ENCODE data around the gene LRRC43. TPM values are rescaled to one million over a fixed set of nuclear protein-coding genes. Genes with fewer than 3 reads are reported as not detected.

LRRC43 gene
- polyA plus RNA-seq, 2 of the 4 experiments (the other 2 are of a cell fraction), result 0.09 to 0.14 TPM

DNA sequence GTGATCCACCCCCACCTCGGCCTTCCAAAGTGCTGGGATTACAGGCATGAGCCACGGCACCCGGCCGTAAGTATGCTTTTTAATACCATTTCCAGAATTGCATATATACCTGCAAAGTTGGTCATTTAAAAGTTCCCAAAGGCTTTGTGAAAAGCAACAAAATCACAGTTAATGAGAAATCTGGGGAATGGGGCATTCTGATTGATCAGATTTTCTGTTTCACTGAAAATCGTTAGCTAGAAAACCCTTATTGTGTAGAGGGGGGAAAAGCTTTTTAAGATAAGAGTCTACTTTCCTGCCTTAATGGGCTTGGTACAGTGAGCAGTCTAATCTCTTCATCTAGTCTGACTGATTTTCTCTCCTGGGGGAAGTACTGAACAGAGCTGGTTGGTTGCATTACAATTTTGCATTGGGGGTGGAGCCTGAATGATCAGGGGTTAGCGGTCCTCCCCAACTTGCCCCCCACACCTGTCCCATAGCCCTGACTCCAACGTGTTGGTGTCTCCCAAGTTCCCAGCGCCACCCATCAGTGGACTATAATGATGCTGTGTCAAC lies 32.7 kb upstream of the LRRC43 start (continued):
- TF ChIP-seq GATA3 (IDR thresholded peaks at IDR 0.05; ENCODE audit: borderline replicate concordance) (no peak), FOSB (CRISPR knock-in tag; IDR thresholded peaks at IDR 0.05) (no peak), NFE2L2 (conservative IDR thresholded peaks at IDR 0.05; ENCODE audit: low read length) (no peak), FOXS1 (CRISPR knock-in tag; IDR thresholded peaks at IDR 0.05) (no peak), MYC (IDR thresholded peaks at IDR 0.05; ENCODE audit: borderline replicate concordance, low read length) (no peak), TP53 (CRISPR knock-in tag; IDR thresholded peaks at IDR 0.05) (no peak), RNF2 (IDR thresholded peaks at IDR 0.05; ENCODE audit: borderline replicate concordance, low read depth) (no peak), RARB (CRISPR knock-in tag; IDR thresholded peaks at IDR 0.05) (no peak), ZSCAN20 (CRISPR knock-in tag; IDR thresholded peaks at IDR 0.05) (no peak)

DNA sequence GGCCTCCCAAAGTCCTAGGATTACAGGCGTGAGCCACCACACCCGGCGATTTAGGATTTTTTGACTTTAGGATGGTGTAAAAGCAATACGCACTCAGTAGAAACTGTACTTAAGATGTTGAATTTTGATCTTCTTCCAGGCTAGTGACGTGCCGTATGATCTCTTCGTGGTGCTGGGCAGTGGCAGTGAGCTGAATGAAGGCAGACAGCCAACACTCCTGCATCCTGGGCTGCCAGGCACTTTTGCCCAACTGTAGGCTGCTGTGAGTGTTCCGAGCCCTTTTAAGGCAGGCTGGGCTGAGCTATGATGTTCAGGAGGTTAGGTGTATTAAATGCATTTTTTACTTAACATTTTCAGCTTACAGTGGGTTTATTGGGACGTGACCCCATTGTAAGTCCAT lies 30.2 kb upstream of the LRRC43 start:
- no peak for TF ChIP-seq MAZ (IDR thresholded peaks at IDR 0.05; ENCODE audit: borderline replicate concordance, low read depth, low read length)
- TF ChIP-seq, protein P1, sequence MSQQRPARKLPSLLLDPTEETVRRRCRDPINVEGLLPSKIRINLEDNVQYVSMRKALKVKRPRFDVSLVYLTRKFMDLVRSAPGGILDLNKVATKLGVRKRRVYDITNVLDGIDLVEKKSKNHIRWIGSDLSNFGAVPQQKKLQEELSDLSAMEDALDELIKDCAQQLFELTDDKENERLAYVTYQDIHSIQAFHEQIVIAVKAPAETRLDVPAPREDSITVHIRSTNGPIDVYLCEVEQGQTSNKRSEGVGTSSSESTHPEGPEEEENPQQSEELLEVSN (IDR thresholded peaks at IDR 0.05; ENCODE audit: borderline replicate concordance, low read depth), result no peak
- TF ChIP-seq POLR2A (IDR thresholded peaks at IDR 0.05; ENCODE audit: low read length), result no peak
- TF ChIP-seq ESRRA (IDR thresholded peaks at IDR 0.05; ENCODE audit: borderline replicate concordance, low read length), result no peak
- TF ChIP-seq, protein P2, sequence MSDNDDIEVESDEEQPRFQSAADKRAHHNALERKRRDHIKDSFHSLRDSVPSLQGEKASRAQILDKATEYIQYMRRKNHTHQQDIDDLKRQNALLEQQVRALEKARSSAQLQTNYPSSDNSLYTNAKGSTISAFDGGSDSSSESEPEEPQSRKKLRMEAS (IDR thresholded peaks at IDR 0.05), result no peak
- TF ChIP-seq HOXB5 (CRISPR knock-in tag; IDR thresholded peaks at IDR 0.05), result no peak
- no peak for TF ChIP-seq ZSCAN20 (CRISPR knock-in tag; IDR thresholded peaks at IDR 0.05)
- TF ChIP-seq JUNB (IDR thresholded peaks at IDR 0.05), result no peak
- TF ChIP-seq, protein P3, sequence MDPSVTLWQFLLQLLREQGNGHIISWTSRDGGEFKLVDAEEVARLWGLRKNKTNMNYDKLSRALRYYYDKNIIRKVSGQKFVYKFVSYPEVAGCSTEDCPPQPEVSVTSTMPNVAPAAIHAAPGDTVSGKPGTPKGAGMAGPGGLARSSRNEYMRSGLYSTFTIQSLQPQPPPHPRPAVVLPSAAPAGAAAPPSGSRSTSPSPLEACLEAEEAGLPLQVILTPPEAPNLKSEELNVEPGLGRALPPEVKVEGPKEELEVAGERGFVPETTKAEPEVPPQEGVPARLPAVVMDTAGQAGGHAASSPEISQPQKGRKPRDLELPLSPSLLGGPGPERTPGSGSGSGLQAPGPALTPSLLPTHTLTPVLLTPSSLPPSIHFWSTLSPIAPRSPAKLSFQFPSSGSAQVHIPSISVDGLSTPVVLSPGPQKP (IDR thresholded peaks at IDR 0.05; ENCODE audit: low read depth, low read length), result no peak
- TF ChIP-seq, protein P4, sequence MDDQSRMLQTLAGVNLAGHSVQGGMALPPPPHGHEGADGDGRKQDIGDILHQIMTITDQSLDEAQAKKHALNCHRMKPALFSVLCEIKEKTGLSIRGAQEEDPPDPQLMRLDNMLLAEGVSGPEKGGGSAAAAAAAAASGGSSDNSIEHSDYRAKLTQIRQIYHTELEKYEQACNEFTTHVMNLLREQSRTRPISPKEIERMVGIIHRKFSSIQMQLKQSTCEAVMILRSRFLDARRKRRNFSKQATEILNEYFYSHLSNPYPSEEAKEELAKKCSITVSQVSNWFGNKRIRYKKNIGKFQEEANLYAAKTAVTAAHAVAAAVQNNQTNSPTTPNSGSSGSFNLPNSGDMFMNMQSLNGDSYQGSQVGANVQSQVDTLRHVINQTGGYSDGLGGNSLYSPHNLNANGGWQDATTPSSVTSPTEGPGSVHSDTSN (IDR thresholded peaks at IDR 0.05), result no peak
- no peak for TF ChIP-seq GATA3 (IDR thresholded peaks at IDR 0.05; ENCODE audit: borderline replicate concordance)
- no peak for TF ChIP-seq HDAC2 (IDR thresholded peaks at IDR 0.05)
- no peak for TF ChIP-seq FOSB (CRISPR knock-in tag; IDR thresholded peaks at IDR 0.05)
- no peak overlapping the region for H3K4me3 ChIP-seq
- no peaks in the 10 kb centered on the region for H3K4me1 ChIP-seq
- no peak for FAIRE-seq
- no peaks in the 10 kb centered on the region for H3K9me3 ChIP-seq
- no peak overlapping the region for H3K4me2 ChIP-seq
- no peak for DNase-seq (ENCODE audit: low read depth in 1 of 2, low spot score in 1 of 2)
- CTCF ChIA-PET, result interaction anchor here (0.7 to 1.3 kb wide), 4 partner anchors 20 to 57 kb away, joined by 3 to 4 read pairs (median 3); no protein-coding TSS in a partner anchor
- H3K27ac ChIP-seq, result no peak overlapping the region
- no peak for ATAC-seq
- POLR2A ChIA-PET, result no interaction called here
- 85% methylated on average over 9 of the region's 9 CpGs for WGBS (ENCODE audit: missing lambda C conversion rate)

DNA sequence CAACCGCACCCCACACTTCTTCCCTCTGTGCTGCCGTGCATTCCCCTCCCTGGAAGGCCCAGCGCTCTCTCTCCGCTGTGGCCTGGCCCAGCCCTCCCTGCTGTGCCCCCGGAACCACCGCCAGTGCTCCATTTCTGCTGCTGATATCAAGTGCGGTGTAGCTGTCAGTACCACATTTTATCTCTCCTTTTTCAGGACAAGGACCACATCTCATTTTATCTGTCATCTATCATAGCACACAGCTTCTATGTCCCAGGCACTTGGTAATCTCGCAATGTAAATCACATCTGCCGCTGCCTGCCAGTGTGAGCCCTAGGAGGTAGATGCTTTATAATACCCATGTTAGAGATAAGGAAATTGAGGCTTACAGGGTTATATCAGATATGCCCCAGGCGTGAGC lies 27.2 kb upstream of the LRRC43 start:
- no peak for DNase-seq (ENCODE audit: low read depth in 1 of 2, low spot score in 1 of 2)
- no peaks in the 10 kb centered on the region for H3K9me3 ChIP-seq
- no peak overlapping the region for H3K4me3 ChIP-seq
- H3K27ac ChIP-seq, result no peak overlapping the region
- CTCF ChIA-PET, result interaction anchor here (0.7 to 2.4 kb wide), 5 partner anchors 18 to 101 kb away, joined by 3 to 9 read pairs (median 6); no protein-coding TSS in a partner anchor
- no peak for ATAC-seq
- no peak for FAIRE-seq
- POLR2A ChIA-PET, result no interaction called here
- H3K4me2 ChIP-seq, result no peak overlapping the region
- 89% methylated on average over 10 of the region's 10 CpGs for WGBS (ENCODE audit: missing lambda C conversion rate)
- H3K4me1 ChIP-seq, result no peaks in the 10 kb centered on the region
- TF ChIP-seq TFCP2L1 (CRISPR knock-in tag; IDR thresholded peaks at IDR 0.05) (no peak), RFX5 (IDR thresholded peaks at IDR 0.05) (no peak), EHMT2 (IDR thresholded peaks at IDR 0.05; ENCODE audit: low read depth) (no peak), RARB (CRISPR knock-in tag; IDR thresholded peaks at IDR 0.05) (no peak), JUNB (IDR thresholded peaks at IDR 0.05) (no peak), ESRRA (IDR thresholded peaks at IDR 0.05; ENCODE audit: borderline replicate concordance, low read length) (no peak), SREBF2 (IDR thresholded peaks at IDR 0.05) (no peak), POLR2A (IDR thresholded peaks at IDR 0.05; ENCODE audit: low read length) (no peak), FOSL2 (IDR thresholded peaks at IDR 0.05) (no peak), FOSL2 (CRISPR knock-in tag; IDR thresholded peaks at IDR 0.05) (no peak), NPAS2 (CRISPR knock-in tag; IDR thresholded peaks at IDR 0.05; ENCODE audit: borderline replicate concordance) (no peak), MAZ (IDR thresholded peaks at IDR 0.05; ENCODE audit: borderline replicate concordance, low read depth, low read length) (no peak), JUN (IDR thresholded peaks at IDR 0.05) (no peak)
- TF ChIP-seq, protein P5, sequence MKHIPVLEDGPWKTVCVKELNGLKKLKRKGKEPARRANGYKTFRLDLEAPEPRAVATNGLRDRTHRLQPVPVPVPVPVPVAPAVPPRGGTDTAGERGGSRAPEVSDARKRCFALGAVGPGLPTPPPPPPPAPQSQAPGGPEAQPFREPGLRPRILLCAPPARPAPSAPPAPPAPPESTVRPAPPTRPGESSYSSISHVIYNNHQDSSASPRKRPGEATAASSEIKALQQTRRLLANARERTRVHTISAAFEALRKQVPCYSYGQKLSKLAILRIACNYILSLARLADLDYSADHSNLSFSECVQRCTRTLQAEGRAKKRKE (CRISPR knock-in tag; IDR thresholded peaks at IDR 0.05; ENCODE audit: low read depth), result no peak
- TF ChIP-seq, protein P6, sequence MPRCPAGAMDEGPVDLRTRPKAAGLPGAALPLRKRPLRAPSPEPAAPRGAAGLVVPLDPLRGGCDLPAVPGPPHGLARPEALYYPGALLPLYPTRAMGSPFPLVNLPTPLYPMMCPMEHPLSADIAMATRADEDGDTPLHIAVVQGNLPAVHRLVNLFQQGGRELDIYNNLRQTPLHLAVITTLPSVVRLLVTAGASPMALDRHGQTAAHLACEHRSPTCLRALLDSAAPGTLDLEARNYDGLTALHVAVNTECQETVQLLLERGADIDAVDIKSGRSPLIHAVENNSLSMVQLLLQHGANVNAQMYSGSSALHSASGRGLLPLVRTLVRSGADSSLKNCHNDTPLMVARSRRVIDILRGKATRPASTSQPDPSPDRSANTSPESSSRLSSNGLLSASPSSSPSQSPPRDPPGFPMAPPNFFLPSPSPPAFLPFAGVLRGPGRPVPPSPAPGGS (IDR thresholded peaks at IDR 0.05), result no peak
- TF ChIP-seq, protein P7, sequence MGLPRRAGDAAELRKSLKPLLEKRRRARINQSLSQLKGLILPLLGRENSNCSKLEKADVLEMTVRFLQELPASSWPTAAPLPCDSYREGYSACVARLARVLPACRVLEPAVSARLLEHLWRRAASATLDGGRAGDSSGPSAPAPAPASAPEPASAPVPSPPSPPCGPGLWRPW (IDR thresholded peaks at IDR 0.05), result no peak
- TF ChIP-seq, protein P3 (IDR thresholded peaks at IDR 0.05; ENCODE audit: low read depth, low read length), result no peak
